SK-N-SH (cell line): ENCODE measurements around the gene LIN7A.

Experiments used
- CHD2 ChIP-seq: fragments of 150-350 bp; IDR thresholded peaks from 2 replicates; pipeline ENCODE4 v1.6.1; 2018; ENCODE audit warnings: low read length; ENCODE audit not compliant: partially characterized antibody
- EP300 ChIP-seq, 2 experiments: IDR thresholded peaks; 2 replicates each; pipeline versions ENCODE4 v1.4.0 to v1.6.1; 2012; ENCODE audit warnings: borderline replicate concordance in 1 of 2, low read depth in 1 of 2, low read length in 1 of 2
- FOSL2 ChIP-seq: IDR thresholded peaks from 2 replicates; pipeline ENCODE4 v1.4.0; 2012; ENCODE audit warnings: low read depth, mild to moderate bottlenecking, moderate library complexity, borderline replicate concordance
- FOXJ3 ChIP-seq: sonication (generic); formaldehyde crosslinking; IDR thresholded peaks from 2 replicates; pipeline ENCODE4 v1.5.1; 2020; ENCODE audit warnings: mild to moderate bottlenecking, missing genetic modification reagents
- NRF1 ChIP-seq: IDR thresholded peaks from 2 replicates; pipeline ENCODE4 v1.6.1; 2012; ENCODE audit warnings: low read depth, mild to moderate bottlenecking, low read length
- POLR2AphosphoS5 ChIP-seq: IDR thresholded peaks from 2 replicates; pipeline ENCODE4 v1.6.1; 2012; ENCODE audit warnings: low read depth, low read length
- RCOR1 ChIP-seq: fragments of 150-350 bp; IDR thresholded peaks from 2 replicates; pipeline ENCODE4 v1.6.1; 2017; ENCODE audit warnings: antibody characterized with exemption, low read length
- SMC3 ChIP-seq: IDR thresholded peaks from 2 replicates; pipeline ENCODE4 v1.6.1; 2012; ENCODE audit warnings: low read depth, low read length, improper control_type of control experiment
- YY1 ChIP-seq: IDR thresholded peaks from 2 replicates; pipeline ENCODE4 v1.4.0; 2012; ENCODE audit warnings: low read depth, mild to moderate bottlenecking
- TF ChIP-seq, protein P1 (sequence below): fragments of 200-600 bp; sonication (generic); IDR thresholded peaks from 2 replicates; pipeline ENCODE4 v1.6.1; 2017; ENCODE audit warnings: antibody characterized with exemption, mild to moderate bottlenecking, moderate library complexity
- TF ChIP-seq, protein P2 (sequence below): IDR thresholded peaks from 2 replicates; pipeline ENCODE4 v1.4.0; 2012; ENCODE audit warnings: low read depth

DNA sequence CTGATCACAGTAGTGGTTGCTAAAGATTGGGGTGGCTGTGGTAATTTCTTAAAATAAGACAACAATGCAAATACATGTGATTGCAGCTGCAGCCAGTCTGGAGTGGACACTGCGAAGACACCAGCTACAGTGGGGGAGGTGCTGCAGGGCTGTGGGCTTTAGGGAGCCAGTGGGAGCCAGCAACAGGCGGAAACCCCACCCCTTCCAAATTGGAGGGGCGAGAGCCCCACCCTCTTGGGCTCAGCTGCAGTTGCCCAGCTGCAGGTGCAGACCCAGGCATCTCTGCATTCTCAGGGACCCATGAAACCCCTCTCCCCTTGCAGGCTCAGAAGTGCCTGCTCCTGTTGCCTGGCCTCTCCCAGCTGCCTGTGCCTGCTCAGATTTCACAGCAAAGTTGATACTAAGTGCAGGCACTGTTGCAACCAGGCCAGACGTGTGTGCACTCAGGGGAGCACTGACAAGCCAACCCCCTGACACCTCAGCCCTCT, 116.2 kb downstream of the LIN7A start:
- TF ChIP-seq SMC3 (no peak), YY1 (no peak), RCOR1 (no peak), POLR2AphosphoS5 (no peak), CHD2 (no peak), NRF1 (no peak), FOXJ3 (CRISPR knock-in tag) (no peak), EP300 (IDR thresholded peaks at IDR 0.05; ENCODE audit: borderline replicate concordance in 1 of 2, low read depth in 1 of 2, low read length in 1 of 2) (no peak), FOSL2 (no peak)
- TF ChIP-seq, protein P1, sequence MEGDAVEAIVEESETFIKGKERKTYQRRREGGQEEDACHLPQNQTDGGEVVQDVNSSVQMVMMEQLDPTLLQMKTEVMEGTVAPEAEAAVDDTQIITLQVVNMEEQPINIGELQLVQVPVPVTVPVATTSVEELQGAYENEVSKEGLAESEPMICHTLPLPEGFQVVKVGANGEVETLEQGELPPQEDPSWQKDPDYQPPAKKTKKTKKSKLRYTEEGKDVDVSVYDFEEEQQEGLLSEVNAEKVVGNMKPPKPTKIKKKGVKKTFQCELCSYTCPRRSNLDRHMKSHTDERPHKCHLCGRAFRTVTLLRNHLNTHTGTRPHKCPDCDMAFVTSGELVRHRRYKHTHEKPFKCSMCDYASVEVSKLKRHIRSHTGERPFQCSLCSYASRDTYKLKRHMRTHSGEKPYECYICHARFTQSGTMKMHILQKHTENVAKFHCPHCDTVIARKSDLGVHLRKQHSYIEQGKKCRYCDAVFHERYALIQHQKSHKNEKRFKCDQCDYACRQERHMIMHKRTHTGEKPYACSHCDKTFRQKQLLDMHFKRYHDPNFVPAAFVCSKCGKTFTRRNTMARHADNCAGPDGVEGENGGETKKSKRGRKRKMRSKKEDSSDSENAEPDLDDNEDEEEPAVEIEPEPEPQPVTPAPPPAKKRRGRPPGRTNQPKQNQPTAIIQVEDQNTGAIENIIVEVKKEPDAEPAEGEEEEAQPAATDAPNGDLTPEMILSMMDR = no peak
- TF ChIP-seq, protein P2, sequence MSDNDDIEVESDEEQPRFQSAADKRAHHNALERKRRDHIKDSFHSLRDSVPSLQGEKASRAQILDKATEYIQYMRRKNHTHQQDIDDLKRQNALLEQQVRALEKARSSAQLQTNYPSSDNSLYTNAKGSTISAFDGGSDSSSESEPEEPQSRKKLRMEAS = no peak
